ENCODE measurements around the gene CLSTN2.

Gene CLSTN2

DNA sequence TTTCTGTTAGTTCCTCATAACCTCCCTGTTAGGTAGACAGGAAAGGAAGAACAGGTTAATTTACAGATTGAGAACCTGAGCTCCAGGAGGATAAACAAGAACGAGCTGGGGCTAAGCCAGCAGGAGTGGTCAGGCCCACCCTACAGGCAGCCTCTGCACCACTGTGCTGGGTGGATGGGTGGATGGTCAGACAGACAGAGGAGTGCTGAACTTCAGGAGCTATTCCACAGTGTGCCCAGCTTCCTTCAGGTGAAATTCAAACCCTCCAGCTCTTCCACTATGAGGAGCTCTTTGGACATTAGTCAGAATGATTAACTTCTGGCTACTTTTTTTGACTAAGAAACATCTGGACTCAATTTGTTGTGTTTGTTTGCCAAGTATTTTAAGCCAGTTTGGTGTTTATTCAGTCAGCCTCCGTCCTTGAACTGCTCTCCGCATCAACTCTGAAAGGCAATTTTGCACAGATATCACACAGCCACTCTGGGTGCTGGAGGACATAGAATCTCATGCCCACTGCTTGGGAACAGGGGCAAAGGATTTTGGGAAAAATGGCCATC, 361.9 kb downstream of the CLSTN2 start:
- H3K4me3 ChIP-seq = no peak overlapping the region
- no peaks in the 10 kb centered on the region for H3K4me1 ChIP-seq
- in situ Hi-C loops (cut with MboI; ENCODE audit: low sequenced_read_pairs) = no loop called here
- H3K9me3 ChIP-seq = no peaks in the 10 kb centered on the region
- no peaks in the 10 kb centered on the region for H3K36me3 ChIP-seq (replicated peaks)
- no peak for DNase-seq (ENCODE audit: low spot score in 2 of 2)
- H3K27me3 ChIP-seq (ENCODE audit: low read depth) = no peaks in the 10 kb centered on the region

DNA sequence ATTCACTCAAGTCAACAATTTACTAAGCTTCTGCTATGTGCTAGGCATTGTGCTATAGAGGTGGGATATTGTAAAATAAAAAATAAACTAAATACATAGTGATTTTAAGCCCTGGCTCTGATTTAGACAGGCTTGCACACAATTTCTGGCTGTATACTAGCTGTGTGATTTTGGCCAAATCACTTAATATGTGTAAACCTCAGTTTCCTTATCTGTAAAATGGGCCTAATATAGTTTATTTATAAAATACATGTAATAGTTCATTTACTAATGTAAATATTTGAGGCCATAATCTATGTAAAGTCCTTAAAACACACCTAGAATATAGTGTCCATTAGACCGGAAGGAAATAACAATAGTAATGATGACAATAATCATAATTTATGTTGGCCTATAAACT, 363.1 kb downstream of the CLSTN2 start:
- no peaks in the 10 kb centered on the region for H3K9me3 ChIP-seq
- H3K4me3 ChIP-seq = no peak overlapping the region
- in situ Hi-C loops (cut with MboI; ENCODE audit: low sequenced_read_pairs) = no loop called here

DNA sequence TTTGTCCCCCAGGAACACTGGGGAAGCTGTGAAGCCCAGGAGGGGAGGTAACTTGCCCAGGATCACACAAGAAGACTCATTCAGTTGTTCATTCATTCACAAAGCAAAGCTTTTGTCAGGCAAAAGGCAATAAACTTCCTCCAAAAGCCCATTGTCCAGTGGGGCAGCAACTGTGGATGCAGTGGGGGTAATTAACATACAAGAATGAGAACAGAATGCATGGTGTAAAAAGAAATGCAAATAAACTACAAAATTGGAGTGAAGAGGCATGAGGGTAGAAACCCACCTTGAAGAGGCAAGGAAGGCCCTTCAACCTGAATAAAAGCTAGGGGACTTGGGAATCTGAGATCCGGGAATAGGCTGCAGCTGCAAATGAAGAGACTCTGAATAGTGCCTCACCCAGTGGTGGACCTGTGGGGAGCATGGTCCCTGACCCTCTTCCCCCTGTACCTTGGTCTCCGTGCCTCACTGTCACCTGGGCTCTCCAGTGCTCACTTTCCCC, 363.6 kb downstream of the CLSTN2 start:
- in situ Hi-C loops (cut with MboI; ENCODE audit: low sequenced_read_pairs) = no loop called here
- DNase-seq (ENCODE audit: low spot score in 2 of 2) = peak; percentile 37 to 65
- no peak overlapping the region for H3K4me3 ChIP-seq
- H3K9me3 ChIP-seq = no peaks in the 10 kb centered on the region
- no peaks in the 10 kb centered on the region for H3K27me3 ChIP-seq (ENCODE audit: low read depth)
- no peaks in the 10 kb centered on the region for H3K4me1 ChIP-seq
- H3K36me3 ChIP-seq (replicated peaks) = no peaks in the 10 kb centered on the region

More for the DNA sequence above, 363.1 kb downstream of the CLSTN2 start:
- no peaks in the 10 kb centered on the region for H3K27me3 ChIP-seq (ENCODE audit: low read depth)
- no peaks in the 10 kb centered on the region for H3K36me3 ChIP-seq (replicated peaks)
- no peak for DNase-seq (ENCODE audit: low spot score in 2 of 2)
- no peaks in the 10 kb centered on the region for H3K4me1 ChIP-seq

DNA sequence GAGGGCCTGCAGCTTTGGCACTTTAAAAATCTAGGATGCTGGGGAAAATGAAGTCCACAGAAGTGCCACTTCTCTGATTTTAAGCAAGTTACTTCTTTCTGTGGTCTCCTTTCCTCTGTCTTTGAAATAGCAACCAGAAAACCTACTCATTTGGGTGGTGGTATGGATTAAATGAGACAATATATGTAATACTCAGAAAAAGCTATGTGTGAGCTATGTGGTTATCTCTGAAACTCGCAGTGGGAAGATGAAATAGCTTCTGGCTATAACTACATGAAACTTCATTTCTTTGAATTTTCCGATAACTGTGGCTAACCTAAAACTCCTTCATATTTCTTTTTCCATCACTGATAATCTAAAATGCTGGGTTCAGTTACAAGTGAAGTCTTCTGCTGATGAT, 368.9 kb downstream of the CLSTN2 start:
- Histone ChIP-seq H3K4me3 (no peak overlapping the region), H3K4me1 (no peaks in the 10 kb centered on the region), H3K36me3 (replicated peaks) (no peaks in the 10 kb centered on the region), H3K9me3 (no peaks in the 10 kb centered on the region), H3K27me3 (ENCODE audit: low read depth) (no peaks in the 10 kb centered on the region)
- DNase-seq (ENCODE audit: low spot score in 2 of 2) = no peak
- in situ Hi-C loops (cut with MboI; ENCODE audit: low sequenced_read_pairs) = no loop called here

DNA sequence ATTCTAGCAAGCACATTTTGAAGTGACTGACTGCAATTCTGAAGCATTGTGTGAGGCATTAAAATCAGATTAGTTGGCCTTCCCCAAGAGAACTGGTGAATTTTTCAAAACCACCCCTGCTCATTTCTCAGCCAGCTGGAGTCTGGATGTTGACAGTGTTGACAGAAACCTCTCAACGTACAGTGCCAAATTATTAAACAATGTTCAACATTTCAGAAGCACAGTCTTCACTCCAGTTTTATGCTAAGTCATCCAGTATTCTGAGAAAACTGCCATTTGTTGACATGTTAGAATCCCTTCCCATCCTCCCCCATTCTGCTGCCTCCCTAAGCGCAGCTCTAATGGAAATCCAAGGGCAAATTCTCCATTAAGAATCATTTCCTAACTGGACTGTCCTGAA, 373.6 kb downstream of the CLSTN2 start:
- in situ Hi-C loops (cut with MboI; ENCODE audit: low sequenced_read_pairs) = no loop called here
- Histone ChIP-seq H3K4me3 (no peak overlapping the region), H3K4me1 (no peaks in the 10 kb centered on the region), H3K36me3 (replicated peaks) (no peaks in the 10 kb centered on the region), H3K9me3 (no peaks in the 10 kb centered on the region), H3K27me3 (ENCODE audit: low read depth) (no peaks in the 10 kb centered on the region)
- no peak for DNase-seq (ENCODE audit: low spot score in 2 of 2)

DNA sequence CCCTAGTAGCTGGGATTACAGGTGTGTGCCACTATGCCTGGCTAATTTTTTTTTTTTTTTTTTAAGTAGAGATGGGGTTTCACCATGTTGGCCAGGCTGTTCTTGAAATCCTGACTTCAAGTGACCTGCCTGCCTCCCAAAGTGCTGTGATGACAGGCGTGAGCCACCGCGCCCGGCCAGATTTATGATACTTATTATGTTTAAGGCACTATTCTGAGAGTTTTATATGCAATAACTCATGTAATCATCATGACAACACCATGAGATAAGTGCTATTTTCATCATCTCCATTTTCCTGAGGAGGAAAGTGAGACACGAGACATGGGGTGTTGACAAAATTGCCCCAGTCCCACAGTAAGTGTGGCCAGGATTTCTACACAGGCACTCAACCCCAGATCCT, 376.4 kb downstream of the CLSTN2 start:
- Histone ChIP-seq H3K27me3 (ENCODE audit: low read depth) (no peaks in the 10 kb centered on the region), H3K4me1 (no peaks in the 10 kb centered on the region), H3K9me3 (no peaks in the 10 kb centered on the region), H3K4me3 (no peak overlapping the region), H3K36me3 (replicated peaks) (no peaks in the 10 kb centered on the region)
- DNase-seq (ENCODE audit: low spot score in 2 of 2) = no peak
- in situ Hi-C loops (cut with MboI; ENCODE audit: low sequenced_read_pairs) = no loop called here

DNA sequence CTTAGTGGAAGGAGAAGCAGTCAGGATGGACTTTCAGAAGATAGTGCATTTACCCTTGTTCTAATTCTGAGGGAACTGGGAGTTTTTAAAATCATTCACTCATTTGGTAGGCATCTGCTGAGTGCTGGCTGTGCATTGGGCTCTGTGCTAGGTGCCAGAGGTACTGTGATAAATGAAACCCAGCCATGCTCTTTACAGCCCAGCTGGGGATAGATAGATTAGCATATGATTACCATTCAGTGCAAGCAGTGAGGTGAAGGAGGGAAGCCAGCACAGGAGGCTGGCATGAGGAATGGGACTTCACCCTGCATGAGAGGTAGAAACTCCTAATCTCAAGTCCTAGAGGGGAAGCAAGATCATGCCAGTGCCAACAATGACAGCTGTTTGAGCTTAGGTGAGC, 381.0 kb downstream of the CLSTN2 start:
- DNase-seq (ENCODE audit: low spot score in 2 of 2) = no peak
- H3K4me3 ChIP-seq = no peak overlapping the region
- H3K36me3 ChIP-seq (replicated peaks) = no peaks in the 10 kb centered on the region
- no peaks in the 10 kb centered on the region for H3K4me1 ChIP-seq
- H3K27me3 ChIP-seq (ENCODE audit: low read depth) = peaks cover 2% of the 10 kb centered on the region; the same call in 1 of the 2 replicates
- in situ Hi-C loops (cut with MboI; ENCODE audit: low sequenced_read_pairs) = no loop called here
- H3K9me3 ChIP-seq = no peaks in the 10 kb centered on the region

DNA sequence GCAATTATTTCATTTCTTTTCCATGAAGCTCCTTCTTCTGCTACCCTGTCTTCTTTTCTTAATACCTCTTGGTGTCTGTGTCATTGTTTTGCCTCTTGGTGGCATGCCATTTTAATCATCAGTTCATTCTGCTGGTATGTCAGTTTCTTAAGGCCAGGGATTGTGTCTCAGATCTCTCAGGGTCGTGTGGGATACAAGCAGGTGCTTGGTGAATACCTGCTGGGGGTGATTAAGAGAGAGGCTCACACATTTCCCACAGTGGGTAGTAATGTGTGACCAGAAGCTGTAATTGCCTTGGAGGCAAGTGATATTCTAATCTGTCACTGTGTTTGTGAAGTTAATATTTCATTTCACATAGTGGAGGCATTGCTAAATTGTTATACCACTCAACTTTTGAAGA, 381.5 kb downstream of the CLSTN2 start:
- in situ Hi-C loops (cut with MboI; ENCODE audit: low sequenced_read_pairs) = no loop called here
- no peak overlapping the region for H3K4me3 ChIP-seq

DNA sequence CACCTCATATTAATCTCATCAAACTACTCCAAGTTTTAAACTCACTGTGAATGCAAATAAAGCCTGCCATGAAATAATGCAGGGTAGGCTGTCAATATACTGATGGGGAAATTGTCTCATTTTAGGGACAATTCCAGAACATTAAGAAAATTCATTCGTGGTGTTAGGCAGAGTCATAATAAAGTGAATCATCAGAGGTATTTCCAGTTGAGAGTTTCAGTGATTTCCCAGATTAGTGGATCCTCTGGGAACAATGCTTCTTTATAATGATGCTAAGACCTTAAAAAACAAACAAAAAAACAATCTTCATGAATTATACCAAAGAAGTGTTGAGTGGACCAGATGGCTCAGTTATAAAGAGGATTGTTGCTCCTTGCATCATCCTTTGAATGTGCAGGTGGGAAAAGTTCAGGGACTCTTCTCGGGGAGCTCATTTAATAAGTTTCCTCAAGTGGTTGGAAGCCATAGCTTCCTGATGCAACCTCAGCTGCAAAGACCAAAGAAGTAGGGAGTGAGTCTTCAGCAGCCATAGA, 381.9 kb downstream of the CLSTN2 start:
- no peaks in the 10 kb centered on the region for H3K36me3 ChIP-seq (replicated peaks)
- in situ Hi-C loops (cut with MboI; ENCODE audit: low sequenced_read_pairs) = no loop called here
- peaks cover 2% of the 10 kb centered on the region; the same call in 1 of the 2 replicates for H3K27me3 ChIP-seq (ENCODE audit: low read depth)
- no peak for DNase-seq (ENCODE audit: low spot score in 2 of 2)
- H3K4me3 ChIP-seq = no peak overlapping the region
- H3K4me1 ChIP-seq = no peaks in the 10 kb centered on the region
- no peaks in the 10 kb centered on the region for H3K9me3 ChIP-seq

More for the DNA sequence above, 381.5 kb downstream of the CLSTN2 start:
- peaks cover 2% of the 10 kb centered on the region; the same call in 1 of the 2 replicates for H3K27me3 ChIP-seq (ENCODE audit: low read depth)
- H3K4me1 ChIP-seq = no peaks in the 10 kb centered on the region
- H3K36me3 ChIP-seq (replicated peaks) = no peaks in the 10 kb centered on the region
- H3K9me3 ChIP-seq = no peaks in the 10 kb centered on the region
- no peak for DNase-seq (ENCODE audit: low spot score in 2 of 2)

DNA sequence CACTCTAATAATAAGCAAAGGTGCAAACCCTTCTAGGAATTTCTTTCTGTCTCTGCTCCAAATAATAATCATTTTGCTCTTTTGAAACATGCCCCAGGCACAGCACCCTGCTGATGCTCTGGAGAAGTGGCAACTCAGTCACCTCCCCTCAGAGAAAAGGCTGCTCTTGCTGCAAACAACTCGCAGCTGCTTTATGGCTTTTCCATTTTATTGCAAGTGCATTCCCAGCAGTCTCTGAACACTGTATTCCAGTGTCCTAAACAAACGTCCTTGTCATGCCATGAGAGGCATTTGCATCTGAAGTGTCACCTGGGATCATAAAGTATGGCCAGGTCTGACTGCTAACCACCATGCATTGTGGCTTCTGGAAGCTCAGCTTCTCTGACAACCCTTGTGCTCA, 384.8 kb downstream of the CLSTN2 start:
- no peak for DNase-seq (ENCODE audit: low spot score in 2 of 2)
- Histone ChIP-seq H3K9me3 (no peaks in the 10 kb centered on the region), H3K27me3 (ENCODE audit: low read depth) (peaks cover 2% of the 10 kb centered on the region; the same call in 1 of the 2 replicates), H3K4me3 (no peak overlapping the region), H3K4me1 (no peaks in the 10 kb centered on the region), H3K36me3 (replicated peaks) (no peaks in the 10 kb centered on the region)
- in situ Hi-C loops (cut with MboI; ENCODE audit: low sequenced_read_pairs) = no loop called here

DNA sequence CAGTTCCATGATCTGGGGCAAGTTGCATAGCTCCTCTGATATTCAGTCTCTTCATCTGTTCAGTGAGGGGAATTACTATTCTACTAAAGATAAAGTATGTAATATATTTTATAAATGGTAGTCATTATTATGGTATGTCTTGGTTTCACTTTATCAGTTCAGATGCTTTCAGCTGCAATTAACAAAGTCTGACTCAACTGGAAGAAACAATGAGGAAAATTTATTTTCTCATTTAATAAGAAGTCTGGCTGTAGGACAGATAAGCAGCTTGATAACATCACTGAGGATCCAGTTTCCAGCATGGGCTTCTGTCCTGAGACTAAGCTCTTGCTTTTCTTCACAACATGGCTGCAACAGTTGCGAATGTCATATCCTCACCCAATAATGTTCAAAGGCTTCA, 388.6 kb downstream of the CLSTN2 start:
- no peak for DNase-seq (ENCODE audit: low spot score in 2 of 2)
- in situ Hi-C loops (cut with MboI; ENCODE audit: low sequenced_read_pairs) = no loop called here
- Histone ChIP-seq H3K9me3 (no peaks in the 10 kb centered on the region), H3K4me3 (no peak overlapping the region), H3K4me1 (no peaks in the 10 kb centered on the region), H3K36me3 (replicated peaks) (no peaks in the 10 kb centered on the region), H3K27me3 (ENCODE audit: low read depth) (peaks cover 2% of the 10 kb centered on the region; the same call in 1 of the 2 replicates)

DNA sequence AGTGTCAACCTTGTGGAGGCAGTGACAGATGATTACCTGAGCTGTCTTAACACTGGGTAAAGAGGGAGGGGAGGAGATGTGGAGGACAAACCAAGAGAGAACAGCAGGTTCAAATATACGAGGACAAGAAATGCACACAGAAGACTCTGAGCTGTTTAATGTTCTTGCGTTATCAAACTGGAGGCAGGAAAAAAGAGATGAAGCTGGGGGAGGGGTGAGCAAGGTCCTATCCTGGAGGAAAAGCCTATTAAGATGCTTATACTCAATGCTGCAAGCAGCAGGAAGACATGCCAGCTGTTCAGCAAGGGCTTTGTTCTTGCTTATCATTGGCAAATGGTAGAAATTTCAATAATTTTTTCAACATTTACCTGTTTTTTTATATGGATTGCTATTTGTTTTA, 397.1 kb downstream of the CLSTN2 start:
- DNase-seq (ENCODE audit: low spot score in 2 of 2) = no peak
- H3K4me3 ChIP-seq = no peak overlapping the region
- no peaks in the 10 kb centered on the region for H3K36me3 ChIP-seq (replicated peaks)
- H3K9me3 ChIP-seq = no peaks in the 10 kb centered on the region; the same call in 1 of the 2 replicates
- no peaks in the 10 kb centered on the region for H3K4me1 ChIP-seq
- in situ Hi-C loops (cut with MboI; ENCODE audit: low sequenced_read_pairs) = no loop called here
- 0 out of 2 replicates have a peak, but pooled peaks cover 4% of the 10 kb centered on the region for H3K27me3 ChIP-seq (ENCODE audit: low read depth)

DNA sequence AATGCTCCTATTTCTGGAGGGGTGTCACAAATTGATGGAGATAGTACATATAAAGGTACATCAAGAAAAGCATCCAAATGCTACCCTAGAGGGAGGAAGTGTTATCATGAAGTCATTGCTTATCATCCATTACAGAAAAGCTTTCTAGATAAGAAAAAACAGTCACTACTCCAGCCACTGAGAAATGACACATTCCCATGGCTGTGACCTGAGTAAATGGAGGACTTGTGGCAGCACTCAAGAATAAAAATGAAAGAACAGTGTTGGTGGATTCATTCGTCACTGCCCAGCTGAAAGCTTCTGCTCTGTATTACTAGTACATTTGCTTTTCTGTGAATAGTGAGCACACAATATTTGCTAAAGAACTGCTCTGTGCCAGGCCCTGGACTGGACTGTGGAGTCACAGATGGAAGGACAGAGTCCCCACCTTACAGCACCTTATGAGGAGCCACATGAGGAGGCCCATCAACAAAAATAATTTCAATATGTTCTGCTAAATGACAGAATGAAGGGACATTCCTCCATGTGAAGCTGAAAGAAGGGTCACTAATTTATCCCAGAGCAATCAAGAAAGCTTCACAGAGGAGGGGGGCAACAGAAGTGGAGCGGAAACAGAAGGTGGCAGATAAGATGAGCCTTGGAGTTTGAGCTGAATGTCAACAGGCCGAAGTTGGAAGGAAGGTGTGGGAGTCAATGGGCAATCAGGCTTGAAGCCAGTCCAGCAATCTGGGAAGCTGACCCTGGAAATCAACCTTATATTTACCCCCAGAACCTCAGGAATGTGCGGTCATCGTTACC, 399.3 kb downstream of the CLSTN2 start:
- Histone ChIP-seq H3K27me3 (ENCODE audit: low read depth) (0 out of 2 replicates have a peak, but pooled peaks cover 4% of the 10 kb centered on the region), H3K36me3 (replicated peaks) (no peaks in the 10 kb centered on the region), H3K4me1 (no peaks in the 10 kb centered on the region), H3K9me3 (no peaks in the 10 kb centered on the region; the same call in 1 of the 2 replicates), H3K4me3 (no peak overlapping the region)
- DNase-seq (ENCODE audit: low spot score in 2 of 2) = no peak
- in situ Hi-C loops (cut with MboI; ENCODE audit: low sequenced_read_pairs) = no loop called here

DNA sequence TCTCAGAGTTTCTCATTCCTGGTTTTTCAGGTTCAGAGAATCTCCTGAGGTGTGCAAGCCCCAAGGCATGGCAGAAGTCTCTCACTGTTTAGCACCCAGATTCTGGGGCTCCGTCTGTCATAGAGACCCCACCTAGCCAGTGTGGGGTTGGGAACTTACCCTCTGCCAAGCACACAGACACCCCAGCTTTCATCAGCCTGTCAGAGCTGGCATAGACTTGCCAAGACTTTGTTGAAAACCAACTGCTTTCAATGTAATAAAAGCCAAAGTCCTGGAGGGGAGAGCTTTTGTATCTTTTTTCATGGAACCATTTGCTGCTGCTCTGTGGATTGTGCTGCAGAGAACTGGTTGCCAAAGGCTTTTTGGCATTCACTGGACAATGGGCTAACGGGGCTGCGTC, 401.5 kb downstream of the CLSTN2 start:
- 0 out of 2 replicates have a peak, but pooled peaks cover 4% of the 10 kb centered on the region for H3K27me3 ChIP-seq (ENCODE audit: low read depth)
- no peaks in the 10 kb centered on the region for H3K9me3 ChIP-seq
- H3K4me1 ChIP-seq = no peaks in the 10 kb centered on the region
- no peak overlapping the region for H3K4me3 ChIP-seq
- in situ Hi-C loops (cut with MboI; ENCODE audit: low sequenced_read_pairs) = no loop called here
- no peaks in the 10 kb centered on the region for H3K36me3 ChIP-seq (replicated peaks)
- no peak for DNase-seq (ENCODE audit: low spot score in 2 of 2)
